ENCODE measurements around the gene LIFR.

Gene LIFR

GRCh38 chr5:38551030-38552017, 5.1 kb downstream of the LIFR start:
- no peak for TF ChIP-seq TEAD4 (IDR thresholded peaks at IDR 0.05)
- TF ChIP-seq EGR1 (IDR thresholded peaks at IDR 0.05), result no peak
- peak; percentile 58 for TF ChIP-seq RAD21 (IDR thresholded peaks at IDR 0.05; ENCODE audit: low read depth)

- TF ChIP-seq REST (IDR thresholded peaks at IDR 0.05; ENCODE audit: low read depth) (no peak), EGR1 (IDR thresholded peaks at IDR 0.05) (no peak), TAF1 (IDR thresholded peaks at IDR 0.05; ENCODE audit: low read depth) (no peak), CREB1 (IDR thresholded peaks at IDR 0.05; ENCODE audit: low read depth) (no peak), NFIC (IDR thresholded peaks at IDR 0.05) (no peak), MAX (IDR thresholded peaks at IDR 0.05) (no peak), YY1 (IDR thresholded peaks at IDR 0.05; ENCODE audit: low read depth) (no peak), TCF12 (IDR thresholded peaks at IDR 0.05; ENCODE audit: low read depth) (no peak), CEBPB (IDR thresholded peaks at IDR 0.05) (no peak), TEAD4 (IDR thresholded peaks at IDR 0.05) (no peak), EP300 (IDR thresholded peaks at IDR 0.05; ENCODE audit: borderline replicate concordance) (no peak), USF1 (IDR thresholded peaks at IDR 0.05) (no peak), ZBTB7A (IDR thresholded peaks at IDR 0.05; ENCODE audit: low read depth) (no peak), FOXM1 (IDR thresholded peaks at IDR 0.05; ENCODE audit: borderline replicate concordance, low read depth) (no peak), RAD21 (IDR thresholded peaks at IDR 0.05; ENCODE audit: low read depth) (no peak)
Observed at GRCh38 chr5:38548064-38548759, 8.2 kb downstream of the LIFR start.

- TF ChIP-seq EP300 (IDR thresholded peaks at IDR 0.05; ENCODE audit: borderline replicate concordance), result no peak
- TF ChIP-seq ZBTB7A (IDR thresholded peaks at IDR 0.05; ENCODE audit: low read depth), result no peak
- TF ChIP-seq EGR1 (IDR thresholded peaks at IDR 0.05), result no peak
- no peak for TF ChIP-seq FOXM1 (IDR thresholded peaks at IDR 0.05; ENCODE audit: borderline replicate concordance, low read depth)
- no peak for TF ChIP-seq USF1 (IDR thresholded peaks at IDR 0.05)
- TF ChIP-seq CREB1 (IDR thresholded peaks at IDR 0.05; ENCODE audit: low read depth), result no peak
- TF ChIP-seq TCF12 (IDR thresholded peaks at IDR 0.05; ENCODE audit: low read depth), result no peak
- no peak for TF ChIP-seq TAF1 (IDR thresholded peaks at IDR 0.05; ENCODE audit: low read depth)
- no peak for TF ChIP-seq MAX (IDR thresholded peaks at IDR 0.05)
- TF ChIP-seq NFIC (IDR thresholded peaks at IDR 0.05), result no peak
- TF ChIP-seq YY1 (IDR thresholded peaks at IDR 0.05; ENCODE audit: low read depth), result no peak
- no peak for TF ChIP-seq REST (IDR thresholded peaks at IDR 0.05; ENCODE audit: low read depth)
- TF ChIP-seq CEBPB (IDR thresholded peaks at IDR 0.05), result no peak
- no peak for TF ChIP-seq RAD21 (IDR thresholded peaks at IDR 0.05; ENCODE audit: low read depth)
- TF ChIP-seq TEAD4 (IDR thresholded peaks at IDR 0.05), result no peak
Observed at GRCh38 chr5:38547257-38547656, 9.2 kb downstream of the LIFR start.

- no peak for TF ChIP-seq ZBTB7A (IDR thresholded peaks at IDR 0.05; ENCODE audit: low read depth)
- no peak for TF ChIP-seq MAX (IDR thresholded peaks at IDR 0.05)
- TF ChIP-seq YY1 (IDR thresholded peaks at IDR 0.05; ENCODE audit: low read depth), result no peak
- TF ChIP-seq TEAD4 (IDR thresholded peaks at IDR 0.05), result no peak
- no peak for TF ChIP-seq REST (IDR thresholded peaks at IDR 0.05; ENCODE audit: low read depth)
- no peak for TF ChIP-seq FOXM1 (IDR thresholded peaks at IDR 0.05; ENCODE audit: borderline replicate concordance, low read depth)
- TF ChIP-seq CEBPB (IDR thresholded peaks at IDR 0.05), result no peak
- no peak for TF ChIP-seq TAF1 (IDR thresholded peaks at IDR 0.05; ENCODE audit: low read depth)
- no peak for TF ChIP-seq USF1 (IDR thresholded peaks at IDR 0.05)
- TF ChIP-seq CREB1 (IDR thresholded peaks at IDR 0.05; ENCODE audit: low read depth), result no peak
- TF ChIP-seq EGR1 (IDR thresholded peaks at IDR 0.05), result no peak
- TF ChIP-seq RAD21 (IDR thresholded peaks at IDR 0.05; ENCODE audit: low read depth), result no peak
- no peak for TF ChIP-seq NFIC (IDR thresholded peaks at IDR 0.05)
- TF ChIP-seq TCF12 (IDR thresholded peaks at IDR 0.05; ENCODE audit: low read depth), result no peak
- no peak for TF ChIP-seq EP300 (IDR thresholded peaks at IDR 0.05; ENCODE audit: borderline replicate concordance)
Observed at GRCh38 chr5:38546691-38547146, 9.7 kb downstream of the LIFR start.
